GM21360 (cell line): ENCODE results near the gene PSMG3.

Experiments
- ATAC-seq: cut with Tn5 transposase; IDR thresholded peaks from one replicate; pipeline ENCODE4 v1.9.1; 2021; ENCODE audit warnings: mild to moderate bottlenecking, moderate library complexity; ENCODE audit not compliant: unreplicated experiment

PSMG3 gene

DNA sequence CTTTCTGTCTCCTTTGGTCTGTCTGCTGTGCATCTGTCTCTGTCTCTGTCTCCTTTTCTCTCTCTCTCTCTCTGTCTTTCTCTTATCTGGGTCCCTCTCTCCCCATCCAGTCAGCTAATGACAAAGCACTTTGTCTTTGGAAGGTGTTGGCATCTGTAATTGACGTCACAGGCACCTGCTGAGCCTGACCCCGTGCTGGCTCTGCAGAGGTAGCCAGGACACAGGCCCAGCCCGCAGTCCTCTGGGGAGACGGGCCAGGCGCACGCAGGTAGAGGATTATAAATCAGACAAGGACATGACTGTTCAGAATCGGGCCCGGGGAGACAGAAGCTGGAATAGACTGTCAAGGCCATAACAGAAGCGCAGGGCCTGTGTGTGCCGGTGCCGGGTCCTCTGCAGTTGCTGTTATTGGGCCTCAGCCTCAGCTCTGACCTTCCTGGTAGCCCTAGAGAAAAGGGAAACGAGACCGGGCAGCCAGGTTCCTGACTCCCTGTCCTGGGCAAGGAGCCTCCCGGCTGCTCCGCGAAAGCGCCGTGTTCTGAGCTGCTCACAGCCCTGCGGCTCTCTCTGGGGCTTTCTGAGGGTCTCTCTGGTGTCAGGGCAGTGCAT, 10.7 kb upstream of the PSMG3 start:
- ATAC-seq = no peak

DNA sequence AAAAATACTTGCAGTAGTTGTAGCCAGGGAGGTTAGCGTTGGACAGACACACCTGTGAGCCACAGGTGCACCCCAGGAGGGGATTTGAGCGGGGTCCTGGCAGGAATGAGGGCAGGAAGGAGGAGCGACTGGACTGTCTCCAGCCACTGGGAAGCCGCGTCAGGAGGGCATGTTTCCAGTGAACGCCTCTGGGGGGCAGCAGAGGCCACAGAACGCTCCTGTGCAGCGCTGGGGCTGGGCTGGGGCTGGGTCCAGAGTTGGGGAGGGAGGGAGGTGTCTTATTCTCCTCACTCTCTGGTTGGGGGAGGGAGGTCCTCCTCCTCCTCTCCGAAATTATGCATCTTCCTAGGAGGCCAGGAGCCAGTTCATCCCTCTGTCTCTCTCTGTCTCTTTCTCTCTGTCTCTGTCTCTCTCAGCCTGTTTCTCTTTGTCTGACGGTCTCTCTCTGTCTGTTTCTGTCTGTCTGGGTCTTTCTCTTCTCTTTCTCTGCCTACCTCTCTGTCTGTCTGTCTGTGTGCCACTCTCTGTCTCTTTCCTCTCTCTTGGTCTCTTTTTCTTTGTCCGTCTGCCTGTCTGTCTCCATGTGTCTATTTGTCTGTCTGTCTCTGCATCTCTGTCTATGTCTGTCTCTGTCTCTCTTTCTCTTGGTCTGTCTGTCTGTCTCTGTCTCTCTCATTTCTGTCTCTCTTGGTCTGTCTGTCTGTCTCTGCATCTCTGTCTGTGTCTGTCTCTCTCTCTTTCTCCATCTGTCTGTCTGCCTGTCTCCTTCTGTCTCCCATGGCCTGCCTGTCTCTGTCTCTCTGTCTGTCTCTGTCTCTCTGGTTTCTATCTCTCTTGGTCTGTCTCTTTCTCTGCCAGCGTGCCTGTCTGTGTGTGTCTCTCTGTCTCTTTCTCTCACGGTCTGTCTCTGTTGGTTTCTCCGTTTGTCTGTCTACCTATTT, 9.9 kb upstream of the PSMG3 start:
- peak; percentile 51 for ATAC-seq

DNA sequence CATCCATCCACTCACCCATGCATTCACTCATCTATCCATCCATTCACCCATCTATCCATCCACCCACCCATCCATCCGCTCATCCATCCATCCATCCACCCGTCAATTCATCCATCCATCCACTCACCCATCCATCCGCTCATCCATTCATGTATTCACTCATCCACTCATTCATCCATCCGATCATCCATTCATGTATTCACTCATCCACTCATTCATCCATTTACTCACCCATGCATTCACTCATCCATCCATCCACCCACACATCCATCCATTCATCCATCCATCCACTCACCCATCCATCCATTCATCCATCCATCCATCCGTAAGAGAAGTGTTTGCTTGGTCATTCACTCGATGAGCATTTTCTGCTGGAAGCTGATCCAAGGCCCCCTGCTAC, 8.7 kb upstream of the PSMG3 start:
- no peak for ATAC-seq

DNA sequence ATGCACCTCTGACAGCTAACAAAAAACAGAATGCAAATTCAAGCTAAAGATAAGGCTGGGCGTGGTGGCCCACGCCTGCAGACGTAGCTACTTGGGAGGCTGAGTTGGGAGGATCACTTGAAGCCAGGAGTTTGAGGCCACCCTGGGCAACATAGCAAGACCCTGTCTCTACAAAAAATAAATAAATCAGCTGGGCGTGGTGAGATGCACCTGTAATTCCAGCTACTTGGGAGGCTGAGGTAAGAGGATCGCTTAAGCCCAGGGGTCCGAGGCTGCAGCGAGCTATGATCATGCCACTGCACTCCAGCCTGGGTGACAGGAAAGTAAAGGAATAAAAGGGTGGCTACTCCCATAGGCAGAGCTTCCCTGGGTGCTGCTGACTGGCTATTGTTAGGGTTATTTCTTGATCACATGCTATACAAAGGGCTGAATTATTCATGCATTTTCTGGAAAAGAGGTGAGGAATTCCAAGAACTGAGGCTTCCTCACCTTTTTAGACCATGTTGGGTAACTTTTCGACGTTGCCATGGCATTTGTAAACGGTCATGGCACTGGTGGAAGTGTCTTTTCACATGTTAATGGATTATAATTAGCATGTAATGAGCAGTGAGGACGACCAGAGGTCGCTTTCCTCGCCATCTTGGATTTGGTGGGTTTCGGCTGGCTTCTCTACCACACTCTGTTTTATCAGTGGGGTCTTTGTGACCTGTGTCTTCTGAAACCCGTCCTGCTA, 6.9 kb upstream of the PSMG3 start:
- no peak for ATAC-seq

DNA sequence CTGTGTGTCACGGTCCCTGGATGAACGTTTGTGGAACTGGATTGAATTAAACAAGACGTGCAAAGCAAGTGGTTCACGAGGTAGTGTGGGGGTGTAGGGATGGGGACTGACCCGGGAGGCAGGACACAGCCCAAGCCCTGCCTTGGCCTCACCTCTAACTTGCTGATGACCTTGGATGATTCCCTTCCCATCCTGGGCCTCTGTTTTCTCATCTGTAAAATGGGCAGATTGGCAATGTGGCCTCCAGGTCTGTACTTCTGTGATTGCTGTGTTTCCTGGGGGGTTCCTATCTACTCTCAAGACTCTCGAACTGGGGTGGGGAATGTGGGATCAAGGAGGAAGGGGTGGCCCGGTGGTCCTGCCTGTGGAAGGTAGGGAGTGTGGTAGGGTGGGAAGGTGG, 6.0 kb upstream of the PSMG3 start:
- ATAC-seq = no peak

DNA sequence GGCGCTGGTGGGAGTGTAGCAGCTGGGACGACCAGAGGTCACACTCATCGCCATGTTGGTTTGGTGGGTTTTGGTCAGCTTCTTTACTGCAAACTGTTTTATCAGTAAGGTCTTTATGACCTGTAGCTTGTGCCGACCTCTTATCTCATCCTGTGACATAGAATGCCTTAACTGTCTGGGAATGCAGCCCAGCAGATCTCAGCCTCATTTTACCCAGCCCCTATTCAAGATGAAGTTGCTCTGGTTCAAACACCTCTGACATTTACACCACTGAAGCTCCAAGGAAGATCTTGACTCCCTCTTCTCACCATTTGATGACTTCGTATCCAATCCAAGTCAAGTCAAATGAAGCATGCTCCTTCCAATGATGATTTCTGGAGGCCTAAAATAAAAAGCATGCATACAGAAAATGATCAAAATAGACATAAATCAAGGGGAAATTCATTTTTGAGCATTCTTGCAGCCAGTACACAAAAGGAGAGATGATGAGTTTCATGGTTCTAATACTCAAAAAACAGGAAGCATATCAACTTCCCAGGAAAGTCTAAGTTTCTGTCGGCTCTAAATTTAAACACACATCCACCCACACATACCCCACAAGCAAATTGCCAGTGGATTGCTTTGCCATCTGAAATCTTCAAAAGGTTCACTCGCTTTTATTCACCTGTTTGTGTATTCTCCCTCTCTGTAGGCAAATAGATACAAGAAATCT, 2.4 kb upstream of the PSMG3 start:
- no peak for ATAC-seq

DNA sequence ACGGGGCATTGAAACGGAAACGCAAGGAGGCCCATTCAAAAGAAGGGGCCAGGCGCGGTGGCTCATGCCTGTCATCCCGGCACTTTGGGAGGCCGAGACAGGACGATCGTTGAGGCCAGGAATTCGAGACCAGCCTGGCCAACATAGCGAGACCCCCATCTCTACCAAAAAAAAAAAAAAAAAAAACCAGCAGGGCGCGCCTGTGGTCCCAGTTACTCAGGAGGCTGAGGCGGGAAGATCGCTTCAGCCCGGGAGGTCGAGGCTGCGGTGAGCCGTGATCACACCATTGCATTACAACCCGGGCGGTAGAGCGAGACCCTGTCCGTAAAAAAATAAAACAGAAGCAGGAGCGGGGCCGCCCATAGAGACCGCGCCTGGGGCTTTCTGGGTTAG, 396 bp downstream of the PSMG3 start:
- no peak for ATAC-seq

DNA sequence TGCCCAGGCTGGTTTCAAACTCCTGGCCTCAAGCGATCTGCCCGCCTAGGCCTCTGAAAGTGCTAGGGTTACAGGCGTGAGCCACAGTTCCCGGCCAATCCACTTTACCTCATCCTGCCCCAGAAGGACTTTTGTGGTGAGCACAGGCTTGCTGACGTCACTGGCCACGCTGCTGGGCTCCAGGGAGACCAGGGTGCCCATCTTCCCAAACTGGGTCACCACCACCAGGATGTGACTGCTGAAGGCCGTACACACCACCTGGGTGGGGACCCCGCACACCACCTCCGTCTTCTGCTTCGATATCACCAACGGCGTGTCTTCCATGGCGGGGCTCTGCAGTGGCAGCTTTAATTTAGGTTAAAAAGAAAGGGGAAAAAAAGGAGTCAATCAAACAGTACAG, 816 bp downstream of the PSMG3 start:
- no peak for ATAC-seq

DNA sequence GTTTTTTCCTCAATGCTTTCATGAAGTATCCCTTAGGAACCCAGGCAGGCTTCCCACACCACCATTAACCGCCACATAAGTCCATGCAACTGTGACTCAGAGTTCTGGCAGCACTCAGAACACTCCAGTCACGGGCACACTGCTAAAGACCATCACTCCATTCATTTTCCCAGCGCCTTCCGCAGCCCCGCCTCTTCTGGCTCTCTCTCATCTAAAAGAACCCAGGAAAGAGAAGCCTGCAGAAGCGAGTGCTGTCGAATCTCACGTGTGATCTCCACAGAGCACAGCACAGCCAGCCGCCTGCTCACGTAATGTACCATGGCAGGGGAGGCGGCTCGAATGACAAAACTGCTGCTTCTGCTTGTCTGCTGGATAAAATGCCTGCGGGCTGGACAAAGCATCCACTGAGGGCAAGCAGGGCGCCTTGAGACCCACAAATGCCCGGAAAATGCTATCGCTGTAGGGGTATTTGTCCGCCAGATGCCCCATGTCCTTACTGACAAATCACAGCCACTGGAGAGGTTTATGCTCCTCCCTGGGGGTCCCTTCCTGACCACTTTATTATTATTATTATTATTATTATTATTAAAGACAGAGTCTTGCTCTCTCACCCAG, 1.8 kb downstream of the PSMG3 start:
- ATAC-seq = no peak

DNA sequence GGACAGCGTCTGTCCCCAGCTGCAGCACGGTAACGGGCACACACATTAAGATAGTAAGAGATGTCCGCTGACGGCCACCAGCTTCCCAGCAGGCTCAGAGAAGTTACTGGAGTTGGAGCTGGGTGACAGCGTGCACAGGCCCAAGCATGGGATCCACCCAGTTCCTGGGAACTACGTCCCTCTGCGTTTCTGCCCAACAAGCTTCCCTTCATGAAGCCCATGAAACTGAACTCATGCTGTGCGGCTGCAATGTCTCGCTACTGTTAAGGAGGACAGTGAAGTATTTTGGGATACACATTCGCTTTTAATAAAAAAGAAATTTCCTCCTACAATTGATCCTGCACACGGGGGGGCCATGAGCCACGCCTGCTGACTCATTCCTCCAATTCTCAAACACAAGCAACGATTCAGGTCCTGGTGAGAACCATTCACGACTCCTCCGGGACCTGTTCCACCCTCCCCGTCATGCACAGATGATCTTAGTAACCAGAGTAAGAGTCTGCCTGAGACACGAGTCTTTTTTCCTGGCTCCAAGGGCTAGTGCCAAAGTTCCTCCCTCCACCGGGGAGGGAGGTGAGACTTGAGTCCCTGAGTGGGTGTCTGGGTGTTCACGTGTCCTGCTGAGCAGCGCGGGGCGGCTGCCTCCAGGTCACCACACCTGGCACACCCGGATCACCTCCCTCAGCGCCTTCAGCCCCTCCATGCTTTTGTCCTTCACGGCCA, 2.6 kb downstream of the PSMG3 start:
- ATAC-seq = no peak

DNA sequence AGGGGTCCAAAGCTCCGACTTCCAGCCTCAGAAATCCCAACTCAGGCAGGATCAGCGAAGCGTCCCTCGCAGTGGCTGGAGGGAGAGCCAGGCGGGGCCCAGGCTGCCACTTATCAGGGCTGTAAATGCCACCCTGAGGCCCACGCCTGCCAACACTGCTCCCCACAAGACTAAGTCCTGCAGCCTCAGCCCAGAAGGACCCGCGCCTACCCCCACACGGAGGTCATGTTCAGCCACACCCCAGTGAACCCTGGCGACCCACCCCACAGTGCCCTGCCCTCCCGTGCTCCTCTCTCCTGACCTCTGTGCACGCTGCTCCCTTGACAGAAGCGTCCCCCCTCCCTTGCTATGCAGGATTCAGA, 3.2 kb downstream of the PSMG3 start:
- ATAC-seq = no peak

DNA sequence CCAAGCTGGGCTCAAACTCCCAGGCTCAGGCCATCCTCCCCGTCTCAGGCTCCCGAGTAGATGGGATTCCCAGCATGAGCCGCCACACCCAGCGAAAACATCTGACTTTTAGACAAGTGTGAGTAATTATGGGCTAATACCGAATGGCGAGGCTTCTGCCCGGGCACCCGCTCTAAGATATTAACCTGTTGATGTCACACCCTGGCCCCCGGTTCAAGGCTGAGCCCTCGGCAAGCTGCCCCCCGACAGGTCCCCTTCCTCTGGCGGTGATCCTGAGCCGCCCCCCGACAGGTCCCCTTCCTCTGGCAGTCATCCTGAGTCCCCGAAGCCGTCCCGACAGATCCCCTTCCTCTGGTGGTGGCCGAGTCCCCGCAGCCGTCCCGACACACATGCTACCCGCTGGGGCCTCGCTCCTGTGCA, 5.2 kb downstream of the PSMG3 start:
- ATAC-seq = no peak

DNA sequence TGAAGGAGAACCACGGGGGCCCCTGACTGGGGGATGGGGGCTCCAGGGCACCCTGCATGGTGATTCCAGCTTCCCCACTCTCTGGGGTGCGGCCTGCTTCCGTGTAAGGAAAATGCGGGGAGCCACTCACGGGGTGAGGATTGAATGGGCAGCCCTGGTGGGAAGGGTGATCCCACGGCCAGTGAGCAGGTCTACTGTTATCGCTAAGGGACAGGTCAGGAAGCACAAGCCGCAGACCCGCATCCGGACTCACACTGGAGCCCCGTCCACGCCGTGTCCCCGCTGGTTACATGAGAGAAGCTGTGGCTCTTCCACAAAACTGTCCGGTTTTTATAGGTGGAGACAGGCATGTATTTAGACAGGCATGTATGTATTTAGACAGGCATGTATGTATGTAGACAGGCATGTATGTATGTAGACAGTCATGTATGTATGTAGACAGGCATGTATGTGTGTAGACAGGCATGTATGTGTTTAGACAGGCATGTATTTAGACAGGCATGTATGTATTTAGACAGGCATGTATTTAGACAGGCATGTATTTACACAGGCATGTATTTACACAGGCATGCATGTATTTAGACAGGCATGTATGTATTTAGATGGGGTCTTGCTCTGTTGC, 5.7 kb downstream of the PSMG3 start:
- no peak for ATAC-seq

DNA sequence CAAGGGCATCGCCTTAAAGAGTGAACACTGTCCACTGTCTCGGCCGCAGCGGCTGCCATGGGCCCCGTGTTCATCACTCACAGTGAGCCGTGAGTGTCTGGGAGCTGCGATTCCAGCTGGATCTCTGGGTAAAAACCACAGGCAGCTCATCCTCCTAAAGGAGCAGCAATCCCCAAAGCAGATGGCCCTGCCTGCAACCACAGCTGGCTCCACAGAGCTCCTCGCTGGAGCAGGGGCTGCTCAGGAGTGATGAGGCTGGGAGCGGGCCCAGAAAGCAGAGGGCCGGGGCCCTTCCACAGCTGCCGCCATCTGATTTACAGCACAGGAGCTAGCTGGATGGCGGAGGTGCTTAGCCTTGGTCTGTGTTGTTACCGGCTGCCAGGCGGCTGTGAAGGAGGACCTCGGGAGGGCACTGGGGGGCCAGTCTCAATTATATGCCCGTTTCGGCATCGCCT, 7.2 kb downstream of the PSMG3 start:
- no peak for ATAC-seq

DNA sequence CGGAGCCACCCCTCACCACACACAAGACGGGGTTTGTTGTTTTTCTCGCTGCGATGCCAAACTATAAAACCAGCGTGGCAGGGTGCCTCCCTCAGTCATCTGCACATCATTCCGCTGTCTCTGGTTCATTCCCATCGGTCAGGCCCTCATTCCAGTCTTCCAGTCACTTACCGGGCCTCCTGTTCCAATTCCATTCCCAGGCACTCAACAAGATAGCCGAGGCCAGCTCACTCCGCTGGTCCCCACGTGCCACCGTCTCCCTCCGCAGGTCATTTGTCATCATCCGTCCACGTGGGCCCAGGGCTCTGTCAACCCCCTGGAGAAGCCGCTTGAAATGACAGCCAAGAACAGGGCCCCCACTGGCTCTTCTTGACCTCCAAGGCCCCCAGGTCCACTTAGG, 7.7 kb downstream of the PSMG3 start:
- ATAC-seq = no peak

DNA sequence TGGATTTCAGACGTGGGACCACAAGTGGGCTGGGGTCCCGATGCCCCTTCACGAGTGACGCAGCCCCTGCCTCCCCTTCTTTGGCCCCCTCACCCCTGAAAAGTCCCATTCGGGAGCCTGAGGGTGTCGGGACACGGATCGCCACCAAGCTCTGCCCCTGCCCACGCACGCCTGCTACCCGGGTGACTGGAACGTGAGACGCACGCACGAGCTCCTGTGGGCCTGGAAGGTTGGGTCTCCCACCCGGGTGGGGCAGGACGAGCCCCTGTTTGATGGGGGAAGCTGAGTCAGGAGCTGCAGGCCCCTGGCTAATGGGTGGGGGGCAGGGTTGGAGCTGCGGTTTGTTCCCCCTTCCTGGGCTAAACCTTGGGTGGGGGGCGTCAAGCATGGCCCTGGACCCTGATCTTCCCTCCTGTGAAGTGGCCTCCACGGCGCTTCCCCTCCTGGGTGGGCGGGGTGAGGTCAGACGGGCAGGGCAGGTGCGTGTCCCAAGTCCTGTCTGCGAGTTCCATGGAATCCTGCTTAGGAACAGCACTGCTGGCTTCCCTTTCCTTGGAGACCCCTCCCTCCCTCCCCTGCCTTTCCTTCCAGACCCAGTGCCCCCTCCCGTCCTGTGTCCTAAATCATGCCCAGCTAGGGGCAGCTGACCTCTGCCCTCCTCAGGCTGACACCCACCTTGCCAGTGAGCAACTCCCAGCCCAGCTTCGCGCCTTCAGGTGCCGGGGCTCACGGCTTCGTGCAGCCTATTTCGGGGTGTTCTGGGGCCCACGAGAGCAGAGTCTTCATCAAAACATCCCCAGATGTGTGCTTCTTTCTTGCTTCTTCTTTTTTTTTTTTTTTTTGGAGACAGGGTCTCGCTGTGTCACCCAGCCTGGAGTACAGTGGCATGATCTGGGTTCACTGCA, 8.5 kb downstream of the PSMG3 start:
- no peak for ATAC-seq

DNA sequence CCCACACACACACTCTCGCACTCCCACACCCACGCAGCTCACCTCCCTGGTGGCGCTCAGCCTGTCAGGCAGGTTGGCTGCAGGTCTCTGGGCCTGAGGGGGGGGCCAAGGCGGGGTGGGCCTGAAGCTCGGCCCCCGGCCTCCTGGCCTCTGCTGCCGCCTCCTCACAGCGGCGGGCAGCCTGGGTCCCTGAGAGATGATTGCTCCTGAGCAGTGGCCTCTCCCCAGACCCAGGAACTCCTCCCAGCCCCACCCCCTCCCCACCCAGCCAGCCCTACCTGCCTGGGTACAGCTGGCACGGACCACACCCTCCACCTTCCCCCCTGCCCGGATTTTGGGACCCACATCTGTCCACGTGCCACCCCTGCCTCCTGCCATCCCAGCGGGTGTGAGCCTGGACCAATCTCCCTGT, 9.2 kb downstream of the PSMG3 start:
- ATAC-seq = no peak
